IPS DF 4.7 (cell line): ENCODE measurements around the gene AJM1.

Source experiments
- DNase-seq: peaks from one replicate; pipeline ENCODE4 v3.0.0-alpha.2; 2013; ENCODE audit warnings: low spot score; ENCODE audit errors: extremely low read depth

Gene AJM1

GRCh38 chr9:136807281-136808074, 34.8 kb upstream of the AJM1 start, which contains the start of gene RABL6:
Gene RABL6, plus strand, starts transcription at chr9:136807948. Its CDS starts 249 bp downstream, at chr9:136808197.
- no peak for DNase-seq

GRCh38 chr9:136808075-136808805, 34.0 kb upstream of the AJM1 start:
- DNase-seq: no peak

GRCh38 chr9:136808806-136809158, 33.5 kb upstream of the AJM1 start:
- DNase-seq: no peak

GRCh38 chr9:136814725-136815421, 27.4 kb upstream of the AJM1 start:
- no peak for DNase-seq

- no peak for DNase-seq
Measured at GRCh38 chr9:136815422-136815782, 26.9 kb upstream of the AJM1 start.

GRCh38 chr9:136820971-136821825, 21.1 kb upstream of the AJM1 start:
- no peak for DNase-seq

- DNase-seq: no peak
Measured at GRCh38 chr9:136821826-136822544, 20.3 kb upstream of the AJM1 start.

- DNase-seq: no peak
Measured at GRCh38 chr9:136823136-136824046, 18.9 kb upstream of the AJM1 start.

- DNase-seq: no peak
Measured at GRCh38 chr9:136824496-136825225, 17.6 kb upstream of the AJM1 start.

GRCh38 chr9:136825295-136826187, 16.7 kb upstream of the AJM1 start:
- no peak for DNase-seq

- no peak for DNase-seq
Measured at GRCh38 chr9:136826188-136826541, 16.1 kb upstream of the AJM1 start.

- DNase-seq: no peak
Measured at GRCh38 chr9:136826703-136827582, 15.3 kb upstream of the AJM1 start.

- no peak for DNase-seq
Measured at GRCh38 chr9:136827794-136828473, 14.3 kb upstream of the AJM1 start.

GRCh38 chr9:136828474-136829140, 13.7 kb upstream of the AJM1 start:
- DNase-seq: no peak

- DNase-seq: no peak
Measured at GRCh38 chr9:136829412-136829811, 12.9 kb upstream of the AJM1 start.
